Endothelial cell (in vitro differentiated cells): ENCODE results near the gene CCDC167. TPM values are rescaled to one million over a fixed set of nuclear protein-coding genes. Genes with fewer than 3 reads are reported as not detected.
A peak's percentile ranks its signal among the peaks of the same experiment; 100 is the strongest.

Experiments used
- DNase-seq: peaks from one replicate; pipeline ENCODE4 v3.0.0; 2021; ENCODE audit warnings: low spot score
- H3K27ac Mint-ChIP-seq: one replicate; pipeline ENCODE4 v1.8.0; 2021; ENCODE audit warnings: mixed read lengths, inconsistent platforms; ENCODE audit not compliant: unreplicated experiment
- H3K27me3 Mint-ChIP-seq: one replicate; pipeline ENCODE4 v1.8.0; 2021; ENCODE audit warnings: mild to moderate bottlenecking, moderate library complexity, mixed read lengths, inconsistent platforms; ENCODE audit not compliant: unreplicated experiment
- H3K36me3 Mint-ChIP-seq: one replicate; pipeline ENCODE4 v1.8.0; 2021; ENCODE audit warnings: mild to moderate bottlenecking, low read depth, mixed read lengths, inconsistent platforms; ENCODE audit not compliant: unreplicated experiment
- H3K4me1 Mint-ChIP-seq: one replicate; pipeline ENCODE4 v1.8.0; 2021; ENCODE audit warnings: mild to moderate bottlenecking, mixed read lengths, inconsistent platforms; ENCODE audit not compliant: unreplicated experiment
- H3K4me3 Mint-ChIP-seq: one replicate; pipeline ENCODE4 v1.8.0; 2021; ENCODE audit warnings: mild to moderate bottlenecking, mixed read lengths, inconsistent platforms; ENCODE audit not compliant: unreplicated experiment
- H3K9me3 Mint-ChIP-seq: one replicate; pipeline ENCODE4 v1.8.0; 2021; ENCODE audit warnings: mixed read lengths, inconsistent platforms; ENCODE audit not compliant: unreplicated experiment
- total RNA-seq: library from RNA; stranded (reverse); fragmentation: NEBNext Ultra II Directional; extraction: Animal tissue kit (Norgen Biotek cat#: 25700); gene quantifications from one replicate; pipeline ENCODE4 v1.2.1, GENCODE V29; 2021; ENCODE audit not compliant: unreplicated experiment
- TF ChIP-seq, protein P1 (sequence below): fragments of 200-600 bp; sonication (generic); IDR thresholded peaks from one replicate; pipeline ENCODE4 v1.5.0; 2021; ENCODE audit warnings: antibody characterized with exemption; ENCODE audit not compliant: unreplicated experiment

The CCDC167 gene
- total RNA-seq, 1 donor from 2014 or later: 38.0 TPM

DNA sequence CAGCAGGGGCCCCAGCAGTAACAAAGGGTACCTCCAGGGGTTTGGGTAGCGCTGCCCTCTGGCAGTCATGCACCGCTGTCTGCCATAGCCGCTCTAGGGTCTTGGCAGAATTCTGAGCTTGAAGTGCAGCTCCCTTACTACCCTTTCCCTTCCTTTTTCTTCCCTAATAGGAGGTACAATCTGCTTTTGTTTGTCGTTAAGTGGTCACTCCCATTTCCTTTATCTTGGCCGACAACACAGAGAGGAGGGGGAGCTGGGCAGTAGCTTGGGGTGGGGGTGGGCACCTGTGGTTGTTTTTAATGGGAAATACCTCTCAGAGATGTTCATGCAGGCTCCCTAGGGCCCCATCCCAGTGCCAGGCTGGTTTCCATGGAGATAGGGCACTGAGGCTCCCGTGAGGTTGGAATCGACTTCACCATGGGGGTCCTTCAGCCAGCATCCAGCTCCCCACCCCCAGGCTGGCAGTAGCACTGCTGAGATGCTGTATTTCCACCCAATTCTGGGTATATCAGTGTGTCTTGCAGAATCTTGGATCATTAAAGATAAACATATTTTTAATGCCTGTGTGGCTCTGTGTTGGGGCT, 18.6 kb downstream of the CCDC167 start:
- TF ChIP-seq, protein P1, sequence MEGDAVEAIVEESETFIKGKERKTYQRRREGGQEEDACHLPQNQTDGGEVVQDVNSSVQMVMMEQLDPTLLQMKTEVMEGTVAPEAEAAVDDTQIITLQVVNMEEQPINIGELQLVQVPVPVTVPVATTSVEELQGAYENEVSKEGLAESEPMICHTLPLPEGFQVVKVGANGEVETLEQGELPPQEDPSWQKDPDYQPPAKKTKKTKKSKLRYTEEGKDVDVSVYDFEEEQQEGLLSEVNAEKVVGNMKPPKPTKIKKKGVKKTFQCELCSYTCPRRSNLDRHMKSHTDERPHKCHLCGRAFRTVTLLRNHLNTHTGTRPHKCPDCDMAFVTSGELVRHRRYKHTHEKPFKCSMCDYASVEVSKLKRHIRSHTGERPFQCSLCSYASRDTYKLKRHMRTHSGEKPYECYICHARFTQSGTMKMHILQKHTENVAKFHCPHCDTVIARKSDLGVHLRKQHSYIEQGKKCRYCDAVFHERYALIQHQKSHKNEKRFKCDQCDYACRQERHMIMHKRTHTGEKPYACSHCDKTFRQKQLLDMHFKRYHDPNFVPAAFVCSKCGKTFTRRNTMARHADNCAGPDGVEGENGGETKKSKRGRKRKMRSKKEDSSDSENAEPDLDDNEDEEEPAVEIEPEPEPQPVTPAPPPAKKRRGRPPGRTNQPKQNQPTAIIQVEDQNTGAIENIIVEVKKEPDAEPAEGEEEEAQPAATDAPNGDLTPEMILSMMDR: no peak
- H3K4me1 Mint-ChIP-seq: peaks cover 16% of the 10 kb centered on the region
- no peaks in the 10 kb centered on the region for H3K9me3 Mint-ChIP-seq
- H3K27ac Mint-ChIP-seq: peak overlapping the region; percentile 45
- H3K27me3 Mint-ChIP-seq: peaks cover 1% of the 10 kb centered on the region
- DNase-seq: no peak
- peaks cover 29% of the 10 kb centered on the region for H3K36me3 Mint-ChIP-seq
- peak overlapping the region; percentile 31 for H3K4me3 Mint-ChIP-seq

DNA sequence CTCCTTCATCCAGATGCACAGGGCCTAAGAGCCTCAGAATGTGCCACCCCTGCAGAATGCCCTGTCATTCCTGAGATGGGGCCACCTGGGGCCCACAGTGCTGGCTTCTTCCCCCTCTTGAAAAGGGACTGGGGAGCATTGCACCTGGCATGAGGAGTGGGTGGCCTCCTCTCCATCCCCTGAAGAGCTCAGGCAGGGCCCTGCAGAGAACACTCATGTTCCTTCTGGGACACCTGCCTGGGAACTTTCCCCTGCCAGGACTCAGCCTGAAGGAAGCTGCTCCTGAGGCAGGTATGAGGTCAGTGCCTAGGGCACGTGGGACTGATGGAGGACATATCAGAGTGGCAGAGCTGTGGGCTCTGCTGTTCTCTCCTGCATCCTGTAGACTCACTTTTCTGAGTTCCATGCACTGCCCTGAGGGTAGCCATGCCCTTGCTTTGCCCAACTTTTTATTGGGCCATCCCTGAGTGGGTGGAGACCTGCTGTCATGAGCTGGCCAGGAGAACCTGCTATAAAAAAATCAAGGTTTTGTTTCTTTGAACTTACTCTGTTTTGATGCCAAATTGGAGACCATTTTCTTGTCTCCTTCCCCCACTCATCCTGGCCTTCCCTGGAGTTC, 19.5 kb downstream of the CCDC167 start:
- Mint-ChIP-seq H3K4me1 (peaks cover 16% of the 10 kb centered on the region), H3K27ac (no peak overlapping the region), H3K36me3 (peaks cover 32% of the 10 kb centered on the region), H3K4me3 (no peak overlapping the region), H3K27me3 (peaks cover 1% of the 10 kb centered on the region), H3K9me3 (no peaks in the 10 kb centered on the region)
- TF ChIP-seq, protein P1: no peak
- no peak for DNase-seq

DNA sequence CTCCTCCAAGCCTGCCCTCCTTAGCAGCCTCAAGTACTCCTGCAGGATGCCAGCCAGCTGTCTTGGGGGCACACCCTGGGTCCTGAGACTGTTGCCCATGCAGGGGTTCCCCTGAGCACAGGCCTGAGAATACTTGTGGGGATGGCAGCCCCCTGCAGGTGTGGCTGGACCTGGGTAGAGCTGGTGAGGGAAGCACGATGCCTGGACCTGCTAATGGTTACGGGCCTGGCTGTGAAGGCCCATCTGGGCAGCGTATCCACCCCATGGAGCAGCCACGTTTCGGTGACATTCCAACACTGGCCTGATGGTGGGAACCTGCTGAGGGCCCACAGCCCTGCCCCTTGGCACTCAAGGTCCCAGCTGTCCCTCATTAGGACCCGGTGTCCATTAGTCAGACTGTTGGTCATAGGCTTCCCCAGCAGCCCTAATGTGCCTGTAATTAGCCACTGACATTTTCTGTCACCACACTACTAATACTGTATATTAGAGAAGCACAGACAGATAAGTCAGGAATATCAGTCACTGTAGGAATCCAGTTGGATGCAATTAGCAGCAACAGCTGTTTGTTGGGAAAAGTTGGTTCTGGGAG, 20.3 kb downstream of the CCDC167 start:
- Mint-ChIP-seq H3K27me3 (peaks cover 1% of the 10 kb centered on the region), H3K36me3 (peaks cover 36% of the 10 kb centered on the region), H3K4me1 (peaks cover 16% of the 10 kb centered on the region), H3K27ac (no peak overlapping the region), H3K4me3 (no peak overlapping the region), H3K9me3 (no peaks in the 10 kb centered on the region)
- TF ChIP-seq, protein P1: no peak
- no peak for DNase-seq

DNA sequence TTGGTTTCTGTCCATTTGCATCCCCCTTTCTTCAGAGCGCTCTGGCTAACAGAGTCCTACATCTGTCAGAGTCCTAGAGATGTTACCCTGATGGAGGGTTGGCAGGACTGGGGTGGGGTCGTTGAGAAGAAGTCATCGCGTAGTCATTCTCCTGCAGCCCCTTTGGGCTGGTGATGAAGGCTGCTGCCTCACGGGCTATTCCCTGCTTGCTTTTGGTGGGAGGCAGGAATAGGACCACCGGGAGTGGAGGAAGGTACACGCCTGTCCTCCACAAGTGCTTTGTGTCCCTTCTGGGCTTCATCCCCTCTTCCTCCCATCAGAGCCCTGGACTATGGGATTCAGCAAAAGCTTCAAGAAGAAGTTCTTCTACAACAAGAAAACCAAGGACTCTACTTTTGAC, 20.9 kb downstream of the CCDC167 start:
- peaks cover 40% of the 10 kb centered on the region for H3K36me3 Mint-ChIP-seq
- DNase-seq: no peak
- TF ChIP-seq, protein P1: no peak
- peaks cover 1% of the 10 kb centered on the region for H3K27me3 Mint-ChIP-seq
- H3K4me3 Mint-ChIP-seq: no peak overlapping the region
- no peak overlapping the region for H3K27ac Mint-ChIP-seq
- H3K4me1 Mint-ChIP-seq: peaks cover 16% of the 10 kb centered on the region
- H3K9me3 Mint-ChIP-seq: no peaks in the 10 kb centered on the region
